Cerebellar cortex (tissue), 1 donor: ENCODE measurements around the gene NDUFB5.
A peak's percentile ranks its signal among the peaks of the same experiment; 100 is the strongest.
"Not testable (repeated sequence)": the region's sequence is repeated elsewhere in the genome, so short reads cannot be mapped to it uniquely, and the experiment has no call there.

Source experiments
- DNase-seq: peaks from one replicate; pipeline ENCODE4 v3.0.0-alpha.2; 2015; ENCODE audit warnings: low spot score

The NDUFB5 gene

DNA sequence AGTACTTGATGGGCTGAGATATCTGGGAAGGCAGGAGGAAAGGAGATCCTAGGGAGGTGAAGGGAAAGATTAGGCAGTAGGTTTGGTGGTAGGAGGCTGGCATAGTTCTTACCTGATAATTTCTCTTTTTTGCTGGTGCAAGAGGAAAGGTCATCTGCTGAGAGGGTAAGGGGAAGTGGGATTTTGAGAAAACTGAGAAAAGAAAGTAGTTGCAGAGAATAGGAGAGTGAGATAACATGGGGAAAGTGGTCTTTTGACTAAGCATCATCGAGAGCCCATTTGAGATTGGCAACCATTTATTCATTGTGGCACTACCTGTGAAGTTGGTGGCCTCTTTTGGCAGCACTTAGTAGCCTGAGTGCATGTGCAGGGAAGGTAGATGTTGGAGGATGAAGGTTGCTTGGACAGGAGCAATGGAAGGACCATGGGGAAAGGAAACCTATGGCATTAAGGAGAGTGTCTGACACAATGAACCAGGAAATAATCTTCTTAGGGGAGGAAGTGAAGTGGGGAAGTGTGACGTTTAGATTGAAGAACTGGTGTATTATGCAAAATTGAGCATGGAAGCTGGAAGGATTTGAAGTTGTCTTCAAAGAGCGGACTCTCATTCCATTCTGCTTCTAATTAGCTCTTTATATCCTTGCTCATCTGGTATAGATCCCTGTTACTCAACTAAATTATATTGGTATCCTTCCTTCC, 26.3 kb downstream of the NDUFB5 start:
- DNase-seq = no peak

- no peak for DNase-seq
Observed at GRCh38 chr3:179640469-179640868, 35.9 kb downstream of the NDUFB5 start.

- no peak for DNase-seq
Observed at GRCh38 chr3:179642871-179643270, 38.3 kb downstream of the NDUFB5 start.

- not testable (repeated sequence) for DNase-seq
Observed at GRCh38 chr3:179643837-179644236, 39.2 kb downstream of the NDUFB5 start.

DNA sequence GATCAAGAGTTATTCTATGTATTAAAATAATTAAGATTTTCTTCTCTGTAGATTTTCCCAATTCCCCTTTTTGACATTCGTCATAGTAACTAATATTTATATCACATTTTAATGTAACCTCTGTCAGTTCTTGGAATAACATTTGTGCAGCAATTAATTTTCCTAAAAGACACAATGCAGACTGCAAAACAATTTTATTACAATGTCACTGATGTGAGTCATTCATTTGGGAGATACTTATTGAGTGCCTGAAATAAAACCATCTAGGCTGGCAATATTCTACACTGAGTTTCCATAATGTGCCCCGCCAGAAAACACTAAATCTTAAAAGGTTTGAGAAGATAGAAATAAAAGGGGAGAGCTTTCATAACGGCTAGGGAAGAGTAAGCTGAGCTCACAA, 41.6 kb downstream of the NDUFB5 start:
- DNase-seq = no peak

DNA sequence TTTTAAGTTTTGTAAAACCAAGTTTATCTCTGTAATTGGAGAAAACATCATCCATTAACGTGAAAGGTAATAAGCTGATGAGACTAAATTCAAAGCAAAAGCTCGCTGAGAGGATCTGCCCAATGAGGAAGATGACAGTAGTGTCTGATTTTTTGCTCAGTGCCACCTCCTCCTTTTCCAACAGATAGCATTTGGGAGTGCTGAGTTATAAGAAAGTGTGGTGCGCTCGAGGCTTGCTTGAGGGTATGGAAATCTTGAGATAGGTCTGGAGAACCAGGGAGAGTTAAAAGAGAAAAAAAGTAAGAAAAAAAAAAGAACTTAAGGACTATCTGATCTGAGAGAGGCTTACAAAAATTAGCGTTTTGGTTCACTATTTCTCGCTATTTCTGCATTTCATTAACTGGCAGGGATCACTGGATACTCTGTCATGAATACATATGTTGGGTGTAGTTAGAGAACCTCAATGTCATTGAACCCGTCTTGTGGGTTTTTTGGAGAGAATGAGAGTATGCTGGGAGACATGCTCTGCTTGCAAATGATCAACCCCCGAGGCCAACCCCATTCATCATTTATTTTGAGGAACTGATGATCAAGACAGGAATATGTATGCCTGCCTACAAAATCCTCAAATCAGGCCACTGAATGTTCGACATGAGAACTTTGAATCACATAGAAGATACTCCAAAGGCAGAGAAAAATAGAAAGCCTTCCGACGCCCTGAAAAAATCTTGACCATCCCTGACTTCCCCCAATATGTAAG, 47.3 kb downstream of the NDUFB5 start:
- peak; percentile 31 for DNase-seq

- DNase-seq = peak; percentile 72
Observed at GRCh38 chr3:179652447-179653095, 48.0 kb downstream of the NDUFB5 start, which contains the start of gene USP13. Gene USP13, plus strand, starts transcription at chr3:179653040. Its CDS starts 186 bp downstream, at chr3:179653226.

DNA sequence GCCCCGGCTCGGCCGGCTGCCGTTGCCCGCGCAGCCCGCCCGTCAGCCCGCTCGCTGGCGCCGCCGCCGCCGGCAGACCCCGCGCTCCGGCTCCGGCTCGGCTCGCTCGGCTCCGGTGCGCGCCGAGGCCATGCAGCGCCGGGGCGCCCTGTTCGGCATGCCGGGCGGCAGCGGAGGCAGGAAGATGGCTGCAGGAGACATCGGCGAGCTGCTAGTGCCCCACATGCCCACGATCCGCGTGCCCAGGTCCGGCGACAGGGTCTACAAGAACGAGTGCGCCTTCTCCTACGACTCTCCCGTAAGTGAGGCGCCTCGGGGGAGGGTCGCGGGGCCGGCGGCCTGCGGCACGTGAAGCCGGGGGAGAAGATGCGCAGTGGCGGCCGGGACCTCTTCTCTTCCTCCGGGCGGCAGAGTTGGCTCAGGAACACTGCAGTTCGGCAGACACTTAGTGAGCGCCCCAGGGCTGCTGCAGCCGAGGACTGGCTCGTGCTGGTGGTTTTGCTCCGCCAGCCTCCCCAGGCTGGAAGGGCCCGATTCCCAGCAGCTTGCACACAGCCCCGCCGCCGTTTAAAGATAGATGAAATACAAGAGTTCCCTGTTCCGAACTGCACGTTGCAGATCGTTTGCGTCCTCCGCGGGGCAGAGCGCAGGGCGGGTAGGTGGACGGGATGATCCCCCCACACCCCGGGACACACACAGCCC, 48.7 kb downstream of the NDUFB5 start:
- peak; percentile 78 for DNase-seq

DNA sequence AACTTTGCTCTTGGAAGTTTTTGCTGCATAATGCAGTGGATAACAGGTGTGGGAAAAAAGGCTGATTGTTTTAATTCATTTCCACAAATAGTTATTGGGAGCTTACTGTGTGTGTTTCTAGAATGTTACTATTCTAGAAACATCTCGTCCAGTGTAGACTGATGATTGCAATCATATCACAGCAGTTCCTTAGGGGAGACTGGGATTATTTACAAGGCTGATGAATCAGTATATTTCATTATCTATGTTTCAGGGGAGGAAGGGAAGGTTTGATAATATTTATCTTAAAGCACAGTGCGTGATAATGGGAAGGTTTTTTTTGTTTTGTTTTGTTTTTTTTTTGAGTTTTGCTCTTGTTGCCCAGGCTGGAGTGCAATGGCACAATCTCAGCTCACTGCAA, 50.6 kb downstream of the NDUFB5 start:
- DNase-seq = no peak

DNA sequence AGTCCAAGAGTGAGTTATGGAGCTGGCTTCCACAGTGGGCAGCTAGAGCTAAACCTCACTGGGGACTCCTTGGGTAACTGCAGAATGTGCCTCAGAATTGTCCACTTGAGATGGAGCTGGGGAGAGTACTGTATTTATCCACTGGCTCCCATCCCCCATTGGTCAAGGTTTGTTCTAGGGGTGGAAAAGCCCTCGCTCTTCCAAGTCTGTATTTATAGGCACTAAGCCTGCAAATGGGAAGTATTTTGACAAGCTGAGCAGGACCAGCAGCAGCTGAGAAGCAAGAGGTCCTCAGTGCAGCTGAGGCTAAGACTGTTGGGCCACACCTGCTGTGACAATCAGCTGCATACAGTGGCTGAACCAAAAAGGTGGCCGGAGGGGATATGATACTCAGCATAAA, 54.0 kb downstream of the NDUFB5 start:
- no peak for DNase-seq

DNA sequence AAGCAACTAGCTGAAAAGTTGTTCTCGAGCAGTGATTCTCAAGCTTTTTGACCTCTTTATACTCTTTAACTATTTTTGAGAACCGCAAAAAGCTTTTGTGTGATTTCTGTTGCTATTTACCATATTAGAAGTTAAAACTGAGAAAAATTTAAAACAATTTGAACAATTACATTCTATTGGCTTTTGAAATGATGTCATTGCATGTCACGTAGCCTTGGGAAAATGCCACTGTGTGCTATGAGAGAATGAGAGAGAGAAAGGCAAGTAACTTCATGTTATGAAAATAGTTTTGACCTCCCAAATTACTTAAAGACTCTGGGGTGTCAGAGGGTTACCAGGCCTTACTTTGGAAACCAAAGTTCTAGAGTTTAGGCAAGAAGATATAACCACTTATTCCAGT, 56.3 kb downstream of the NDUFB5 start:
- DNase-seq = no peak

- DNase-seq = no peak
Observed at GRCh38 chr3:179661777-179662176, 57.2 kb downstream of the NDUFB5 start.

DNA sequence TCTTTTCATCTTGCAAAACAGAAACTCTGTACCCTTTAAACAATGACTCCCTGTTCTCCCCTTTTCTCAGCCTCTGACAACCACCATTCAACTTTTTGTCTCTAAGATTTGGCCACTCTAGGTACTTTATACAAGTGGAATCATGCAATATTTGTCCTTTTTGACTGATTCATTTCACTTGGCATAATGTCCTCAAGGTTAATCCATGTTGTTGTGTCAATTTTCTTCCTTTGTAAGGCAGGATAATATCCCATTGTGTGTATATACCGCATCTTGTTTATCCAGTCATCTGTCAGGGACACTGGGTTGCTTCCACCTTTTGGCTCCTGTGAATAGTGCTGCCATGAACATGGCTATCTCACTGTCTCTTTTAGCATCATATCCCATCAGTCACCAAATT, 58.5 kb downstream of the NDUFB5 start:
- DNase-seq = no peak

DNA sequence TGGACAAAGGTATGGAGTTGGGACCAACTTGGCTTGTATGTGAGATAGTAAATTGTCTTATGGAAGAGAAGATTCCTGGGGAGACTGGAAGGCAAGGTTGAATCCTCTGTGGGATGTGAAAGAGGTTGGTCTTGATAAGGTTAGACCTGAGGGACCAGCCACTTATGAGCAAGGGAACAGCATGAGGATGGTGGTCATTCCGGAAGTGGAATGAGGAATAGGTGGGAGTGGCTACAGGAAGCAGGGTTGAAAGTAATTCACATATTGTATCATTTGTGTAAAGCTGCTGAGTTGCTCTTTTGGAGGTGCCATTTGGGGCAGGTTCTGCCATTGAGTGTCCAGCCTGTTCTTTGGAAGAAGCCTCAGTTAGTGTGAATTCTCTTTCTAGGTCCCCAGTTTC, 61.4 kb downstream of the NDUFB5 start:
- DNase-seq = no peak

DNA sequence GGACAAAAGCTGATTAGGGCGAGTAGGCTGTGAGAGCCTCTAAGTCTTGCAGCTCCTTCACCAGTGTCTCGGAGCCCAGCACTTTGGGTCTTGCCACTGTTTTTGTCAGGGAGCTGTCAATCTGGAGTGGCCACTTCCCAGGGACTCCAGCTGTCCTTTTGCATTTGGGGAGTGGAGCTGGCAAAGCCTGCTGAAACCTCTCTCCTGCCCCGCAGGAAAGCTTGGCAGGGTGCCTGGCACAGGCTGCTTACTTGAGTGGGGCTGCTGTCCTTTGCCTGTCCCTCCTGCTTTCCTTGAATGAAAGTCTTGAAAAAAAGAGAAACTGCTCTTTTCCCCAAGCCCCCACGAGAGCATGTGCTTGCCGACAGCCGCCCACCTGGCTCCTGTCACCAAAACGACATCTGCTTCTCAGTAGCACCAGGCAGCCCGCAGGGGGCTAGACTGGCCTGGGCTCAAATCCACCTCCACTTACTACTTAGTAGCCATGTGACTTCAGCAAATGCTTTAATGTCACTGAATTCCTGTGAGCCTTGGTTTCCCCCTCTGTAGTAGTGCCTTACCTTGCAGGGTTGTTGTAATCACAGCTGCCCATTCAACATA, 61.9 kb downstream of the NDUFB5 start:
- DNase-seq = peak; percentile 84

DNA sequence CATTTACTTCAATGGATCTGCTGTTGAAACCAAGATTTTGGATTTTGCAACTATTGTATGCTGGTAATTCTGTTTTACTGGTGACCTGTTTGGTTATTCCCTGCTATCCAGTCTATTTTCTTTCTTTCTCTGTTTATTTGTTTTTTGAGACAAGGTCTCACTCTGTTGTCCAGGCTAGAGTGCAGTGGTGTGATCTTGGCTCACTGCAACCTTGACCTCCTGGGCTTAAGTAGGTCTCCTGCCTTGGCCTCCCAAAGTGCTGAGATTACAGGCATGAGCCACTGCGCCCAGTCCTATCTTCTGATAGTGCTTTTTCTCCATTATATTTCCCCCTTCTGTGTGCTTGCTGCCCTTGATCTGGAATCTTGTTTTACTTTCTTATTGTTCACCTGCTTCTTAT, 63.8 kb downstream of the NDUFB5 start:
- DNase-seq = no peak

- DNase-seq = no peak
Observed at GRCh38 chr3:179670311-179670710, 65.7 kb downstream of the NDUFB5 start.

DNA sequence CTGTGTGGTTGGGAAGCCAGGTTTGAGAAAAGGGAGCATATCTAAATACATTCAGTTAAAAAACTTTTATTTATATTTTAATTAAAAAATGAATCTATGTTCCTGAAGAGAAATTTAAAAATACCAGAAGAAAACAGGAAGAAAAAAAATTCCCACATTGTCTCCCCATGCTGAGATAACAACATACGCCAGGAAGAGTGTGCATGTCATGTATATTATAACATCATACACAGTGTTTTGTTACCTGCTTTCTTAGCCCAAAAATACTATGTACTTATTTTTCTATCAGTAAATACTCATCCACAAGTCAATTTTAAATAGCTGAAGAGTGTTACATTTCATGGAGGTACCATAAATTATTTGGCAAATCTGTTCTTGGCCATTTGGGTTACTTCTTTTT, 66.7 kb downstream of the NDUFB5 start:
- DNase-seq = no peak

GRCh38 chr3:179671747-179672242, 67.2 kb downstream of the NDUFB5 start:
- DNase-seq = no peak

DNA sequence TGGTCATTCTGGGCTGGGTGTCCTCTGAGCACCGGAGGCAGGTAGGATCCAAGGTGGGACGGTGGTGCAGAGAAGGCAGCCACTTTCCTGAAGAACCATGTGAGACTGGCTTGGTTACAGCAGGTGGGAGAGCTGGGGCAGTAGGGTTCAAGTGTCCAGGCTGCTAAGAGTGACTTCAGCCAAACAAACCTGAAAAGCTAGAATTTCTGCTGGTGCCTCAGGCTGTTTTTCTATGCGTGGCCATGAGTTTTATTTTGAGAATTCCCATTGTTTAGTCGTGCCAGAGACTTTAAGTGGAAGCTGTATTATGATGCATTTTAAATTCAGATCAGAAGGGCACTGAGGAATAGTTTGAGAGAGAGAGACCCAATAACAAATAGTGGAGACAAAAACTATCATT, 68.3 kb downstream of the NDUFB5 start:
- DNase-seq = no peak

DNA sequence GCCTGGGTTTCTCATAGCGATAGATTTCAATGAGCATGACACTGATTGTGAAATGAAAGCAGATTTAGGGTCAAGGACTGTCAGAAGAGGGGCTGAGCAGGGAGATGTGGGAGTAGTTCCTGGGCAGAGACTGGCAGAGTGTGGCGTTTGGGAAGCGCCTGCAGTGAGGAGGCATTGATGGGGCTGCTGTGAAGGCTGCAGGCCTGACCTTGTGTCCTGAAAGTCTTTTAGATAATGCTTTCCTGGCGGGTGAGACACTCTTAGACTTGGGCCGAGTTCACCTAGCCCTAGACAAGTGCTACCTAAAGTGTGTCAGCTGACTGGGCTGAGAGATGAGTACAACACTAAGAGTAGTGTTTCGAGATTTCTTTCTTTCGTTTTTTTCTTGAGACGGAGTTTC, 68.9 kb downstream of the NDUFB5 start:
- no peak for DNase-seq

- no peak for DNase-seq
Observed at GRCh38 chr3:179676081-179676480, 71.5 kb downstream of the NDUFB5 start.
